ENCODE data around the gene MPP3. TPM values are rescaled to one million over a fixed set of nuclear protein-coding genes. Genes with fewer than 3 reads are reported as not detected.

The MPP3 gene
- total and polyA plus RNA-seq, 2 donors (not counting 1 experiment from before 2014, with no cell fraction given) = 0.16 TPM; not detected in 1

DNA sequence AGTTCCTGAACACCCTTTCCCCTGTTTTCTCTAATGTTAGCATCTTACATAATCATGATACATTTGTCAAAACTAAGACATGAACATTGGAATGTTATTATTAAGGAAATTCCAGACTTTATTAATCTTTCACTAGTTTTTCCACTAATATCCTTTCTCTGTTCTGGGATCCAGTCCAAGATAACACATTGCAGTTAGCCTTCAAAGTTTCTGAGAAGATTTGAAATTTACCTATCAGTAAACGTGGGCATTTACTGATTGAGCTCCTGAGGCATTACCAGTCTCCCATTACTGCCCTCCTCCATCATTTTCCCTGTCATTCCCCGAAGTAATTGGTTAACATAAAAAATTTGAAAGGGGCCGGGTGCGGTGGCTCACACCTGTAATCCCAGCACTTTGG is 8.3 kb upstream of the MPP3 start:
- intact Hi-C loops (cut with micrococcal nuclease) = no loop called here
- Histone ChIP-seq H3K9me3 (ENCODE audit: control extremely low read depth in 1 of 3, control insufficient read depth in 2 of 3, insufficient read depth in 1 of 3, low read length in 2 of 3) (peaks cover 0 to 2% (median 0%) of the 10 kb centered on the region in 3 donors), H3K79me2 (ENCODE audit: control insufficient read depth, insufficient read depth, low read length) (no peaks in the 10 kb centered on the region), H3K27me3 (replicated peaks in 1 of 4; ENCODE audit: control extremely low read depth in 1 of 4, control insufficient read depth in 3 of 4, insufficient read depth in 4 of 4, low read length in 3 of 4) (peaks cover 0 to 12% (median 0%) of the 10 kb centered on the region in 4 experiments), H3K4me1 (ENCODE audit: control insufficient read depth in 2 of 2, insufficient read depth in 2 of 2, low read length in 2 of 2) (no peaks in the 10 kb centered on the region), H3K36me3 (replicated peaks in 1 of 2; ENCODE audit: control extremely low read depth in 1 of 2, control insufficient read depth in 1 of 2, extremely low read depth in 1 of 2, insufficient read depth in 2 of 2, low read length in 1 of 2) (no peaks in the 10 kb centered on the region), H3K4me3 (ENCODE audit: control extremely low read depth in 1 of 5, extremely low read depth in 1 of 5, insufficient read depth in 1 of 5, low read depth in 2 of 5, low read length in 4 of 5) (no peak overlapping the region), H3K4me2 (replicated peaks; ENCODE audit: low read depth, low read length, poor library complexity, severe bottlenecking) (no peak overlapping the region), H3K9ac (ENCODE audit: low read length) (no peak overlapping the region), H2AFZ (ENCODE audit: insufficient read depth, low read depth, low read length, poor library complexity, severe bottlenecking) (no peak overlapping the region), H4K20me1 (ENCODE audit: control insufficient read depth, insufficient read depth, low read length, poor library complexity, severe bottlenecking) (no peaks in the 10 kb centered on the region), H3K27ac (ENCODE audit: low read length in 2 of 2) (no peak overlapping the region)
- ChIA-PET POLR2A (interaction anchor here (0.7 kb wide), 1 partner anchor 74 kb away, joined by 7 read pairs; no protein-coding TSS in a partner anchor), CTCF (interaction anchor here (1.1 kb wide), 1 partner anchor 36 kb away, joined by 3 read pairs; no protein-coding TSS in a partner anchor)
- Mint-ChIP-seq H3K9me3 (ENCODE audit: insufficient read depth) (no peaks in the 10 kb centered on the region), H3K27me3 (peaks cover 22% of the 10 kb centered on the region), H3K4me3 (no peak overlapping the region), H3K4me1 (no peaks in the 10 kb centered on the region), H3K27ac (no peak overlapping the region)
- ATAC-seq (ENCODE audit: low read depth) (no peak), DNase-seq (no peak)
- no peak for TF ChIP-seq EZH2 (IDR thresholded peaks at IDR 0.05; ENCODE audit: borderline replicate concordance, insufficient read depth, low read depth, low read length, poor library complexity, severe bottlenecking)
- TF ChIP-seq, protein P1, sequence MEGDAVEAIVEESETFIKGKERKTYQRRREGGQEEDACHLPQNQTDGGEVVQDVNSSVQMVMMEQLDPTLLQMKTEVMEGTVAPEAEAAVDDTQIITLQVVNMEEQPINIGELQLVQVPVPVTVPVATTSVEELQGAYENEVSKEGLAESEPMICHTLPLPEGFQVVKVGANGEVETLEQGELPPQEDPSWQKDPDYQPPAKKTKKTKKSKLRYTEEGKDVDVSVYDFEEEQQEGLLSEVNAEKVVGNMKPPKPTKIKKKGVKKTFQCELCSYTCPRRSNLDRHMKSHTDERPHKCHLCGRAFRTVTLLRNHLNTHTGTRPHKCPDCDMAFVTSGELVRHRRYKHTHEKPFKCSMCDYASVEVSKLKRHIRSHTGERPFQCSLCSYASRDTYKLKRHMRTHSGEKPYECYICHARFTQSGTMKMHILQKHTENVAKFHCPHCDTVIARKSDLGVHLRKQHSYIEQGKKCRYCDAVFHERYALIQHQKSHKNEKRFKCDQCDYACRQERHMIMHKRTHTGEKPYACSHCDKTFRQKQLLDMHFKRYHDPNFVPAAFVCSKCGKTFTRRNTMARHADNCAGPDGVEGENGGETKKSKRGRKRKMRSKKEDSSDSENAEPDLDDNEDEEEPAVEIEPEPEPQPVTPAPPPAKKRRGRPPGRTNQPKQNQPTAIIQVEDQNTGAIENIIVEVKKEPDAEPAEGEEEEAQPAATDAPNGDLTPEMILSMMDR (IDR thresholded peaks at IDR 0.05) = no peak
- 96% methylated on average over 4 of the region's 4 CpGs for WGBS (ENCODE audit: insufficient coverage)

DNA sequence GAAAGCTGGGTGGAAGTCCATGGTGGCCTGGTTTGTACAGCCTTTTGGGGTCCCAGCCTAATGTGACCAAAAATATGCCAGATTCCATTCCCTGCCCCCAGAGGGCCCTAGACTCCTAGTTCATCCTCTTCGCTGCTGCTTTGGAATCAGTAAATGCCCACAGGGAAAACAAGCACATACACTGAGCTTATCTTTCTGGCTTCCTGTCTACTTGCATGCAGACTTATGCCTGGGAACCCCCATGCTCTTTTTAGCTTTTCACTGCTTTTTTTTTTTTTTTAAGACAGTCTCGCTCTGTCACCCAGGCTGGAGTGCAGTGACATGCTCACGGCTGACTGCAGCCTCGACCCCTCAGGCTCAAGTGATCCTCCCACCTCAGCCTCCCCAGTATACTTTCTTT is 7.9 kb upstream of the MPP3 start:
- Mint-ChIP-seq H3K9me3 (ENCODE audit: insufficient read depth) (no peaks in the 10 kb centered on the region), H3K27me3 (peaks cover 21% of the 10 kb centered on the region), H3K4me1 (no peaks in the 10 kb centered on the region), H3K27ac (no peak overlapping the region), H3K4me3 (no peak overlapping the region)
- ATAC-seq (ENCODE audit: low read depth) (no peak), DNase-seq (no peak)
- no peak overlapping the region for H3K4me3 ChIP-seq (ENCODE audit: control extremely low read depth in 1 of 5, extremely low read depth in 1 of 5, insufficient read depth in 1 of 5, low read depth in 2 of 5, low read length in 4 of 5)
- peaks cover 0 to 2% (median 0%) of the 10 kb centered on the region in 3 donors for H3K9me3 ChIP-seq (ENCODE audit: control extremely low read depth in 1 of 3, control insufficient read depth in 2 of 3, insufficient read depth in 1 of 3, low read length in 2 of 3)
- no peak overlapping the region for H3K9ac ChIP-seq (ENCODE audit: low read length)
- intact Hi-C loops (cut with micrococcal nuclease) = no loop called here
- H4K20me1 ChIP-seq (ENCODE audit: control insufficient read depth, insufficient read depth, low read length, poor library complexity, severe bottlenecking) = no peaks in the 10 kb centered on the region
- H3K79me2 ChIP-seq (ENCODE audit: control insufficient read depth, insufficient read depth, low read length) = no peaks in the 10 kb centered on the region
- no peaks in the 10 kb centered on the region for H3K36me3 ChIP-seq (replicated peaks in 1 of 2; ENCODE audit: control extremely low read depth in 1 of 2, control insufficient read depth in 1 of 2, extremely low read depth in 1 of 2, insufficient read depth in 2 of 2, low read length in 1 of 2)
- no peak overlapping the region for H3K4me2 ChIP-seq (replicated peaks; ENCODE audit: low read depth, low read length, poor library complexity, severe bottlenecking)
- no peak overlapping the region for H3K27ac ChIP-seq (ENCODE audit: low read length in 2 of 2)
- H2AFZ ChIP-seq (ENCODE audit: insufficient read depth, low read depth, low read length, poor library complexity, severe bottlenecking) = no peak overlapping the region
- H3K27me3 ChIP-seq (replicated peaks in 1 of 4; ENCODE audit: control extremely low read depth in 1 of 4, control insufficient read depth in 3 of 4, insufficient read depth in 4 of 4, low read length in 3 of 4) = peaks cover 0 to 12% (median 0%) of the 10 kb centered on the region in 4 experiments
- POLR2A ChIA-PET = no interaction called here
- H3K4me1 ChIP-seq (ENCODE audit: control insufficient read depth in 2 of 2, insufficient read depth in 2 of 2, low read length in 2 of 2) = no peaks in the 10 kb centered on the region
- CTCF ChIA-PET = interaction anchor here (1.1 kb wide), 1 partner anchor 37 kb away, joined by 3 read pairs; no protein-coding TSS in a partner anchor
- TF ChIP-seq, protein P1 (IDR thresholded peaks at IDR 0.05) = no peak
- TF ChIP-seq EZH2 (IDR thresholded peaks at IDR 0.05; ENCODE audit: borderline replicate concordance, insufficient read depth, low read depth, low read length, poor library complexity, severe bottlenecking) = no peak
- WGBS (ENCODE audit: insufficient coverage) = 53% methylated on average over 1 of the region's 4 CpGs
